Suppressor macrophage (primary cell): ENCODE data around the gene NKG7.

Experiments used
- DNase-seq, 4 experiments: peaks; one replicate each; pipeline ENCODE4 v3.0.0-alpha.2; 2020 to 2022

NKG7 gene

GRCh38 chr19:51389143-51389542, 16.7 kb upstream of the NKG7 start:
- no peak for DNase-seq

DNA sequence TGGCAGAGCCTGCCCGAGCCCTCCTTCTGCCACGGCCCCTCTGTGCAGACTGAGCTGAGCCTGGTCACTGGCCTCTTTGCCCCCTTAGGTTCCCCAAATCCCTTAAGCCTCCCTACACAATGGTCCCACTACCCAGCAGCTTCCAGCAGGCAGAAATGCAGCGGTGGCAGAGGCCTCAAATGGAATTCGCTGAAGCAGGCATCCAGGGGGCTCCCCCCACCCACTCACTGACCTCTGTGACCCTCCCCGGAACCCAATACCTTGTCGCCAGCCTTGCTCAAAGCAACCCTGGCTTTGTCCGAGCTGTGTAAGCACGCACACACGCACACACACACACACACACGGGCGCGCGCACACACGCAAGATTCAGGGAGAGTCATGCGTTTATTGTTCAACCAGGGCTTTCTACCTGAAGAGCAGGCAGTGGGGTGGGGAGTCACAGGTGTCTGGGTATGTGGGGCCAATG, 15.5 kb upstream of the NKG7 start, which contains the start of gene LIM2:
Gene LIM2, minus strand, starts transcription at position 51 of the 466 bp plus-strand sequence. CDS start 531 bp downstream, outside the sequence.
- no peak for DNase-seq

GRCh38 chr19:51386882-51387520, 14.5 kb upstream of the NKG7 start:
- no peak for DNase-seq

DNA sequence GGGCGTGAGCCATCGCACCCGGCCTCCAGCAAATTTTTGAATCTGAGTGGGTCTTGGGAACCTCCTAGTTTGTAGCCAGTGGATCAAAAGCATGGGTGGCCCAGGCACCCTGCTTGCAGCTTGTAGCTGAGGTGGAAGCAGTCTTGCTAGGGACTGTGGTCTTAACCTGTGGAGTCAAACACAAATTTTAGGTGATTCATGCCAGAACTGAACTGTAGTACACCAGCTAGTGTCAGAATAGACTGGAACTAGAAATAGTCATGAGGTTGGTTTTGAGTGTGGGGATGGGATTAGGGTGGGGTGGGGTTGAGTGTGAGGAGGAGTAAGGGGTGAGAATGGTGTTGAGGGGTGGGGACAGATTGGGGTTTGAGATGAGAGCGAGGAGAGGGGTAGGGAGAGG, 9.6 kb upstream of the NKG7 start:
- no peak for DNase-seq

- no peak for DNase-seq
These were observed 7.9 kb upstream of the NKG7 start for GRCh38 chr19:51380379-51380778.

DNA sequence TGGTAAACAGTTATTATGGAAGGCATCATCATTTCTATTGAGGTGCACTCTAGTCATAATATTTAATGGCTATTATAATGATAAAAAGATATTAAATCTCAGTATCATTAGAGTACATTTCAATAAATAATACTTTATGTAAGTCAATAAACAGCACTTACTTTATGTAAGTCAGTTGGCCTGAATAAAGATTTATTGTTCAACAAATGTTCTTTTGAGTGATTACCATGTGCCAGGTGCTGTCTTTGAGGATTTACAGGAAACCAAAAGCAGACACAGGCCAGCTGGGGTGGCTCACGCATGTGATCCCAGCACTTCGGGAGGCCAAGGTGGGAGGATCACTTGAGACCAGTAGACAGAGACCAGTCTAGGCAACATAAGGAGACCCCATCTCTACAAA, 5.0 kb upstream of the NKG7 start:
- DNase-seq = no peak

DNA sequence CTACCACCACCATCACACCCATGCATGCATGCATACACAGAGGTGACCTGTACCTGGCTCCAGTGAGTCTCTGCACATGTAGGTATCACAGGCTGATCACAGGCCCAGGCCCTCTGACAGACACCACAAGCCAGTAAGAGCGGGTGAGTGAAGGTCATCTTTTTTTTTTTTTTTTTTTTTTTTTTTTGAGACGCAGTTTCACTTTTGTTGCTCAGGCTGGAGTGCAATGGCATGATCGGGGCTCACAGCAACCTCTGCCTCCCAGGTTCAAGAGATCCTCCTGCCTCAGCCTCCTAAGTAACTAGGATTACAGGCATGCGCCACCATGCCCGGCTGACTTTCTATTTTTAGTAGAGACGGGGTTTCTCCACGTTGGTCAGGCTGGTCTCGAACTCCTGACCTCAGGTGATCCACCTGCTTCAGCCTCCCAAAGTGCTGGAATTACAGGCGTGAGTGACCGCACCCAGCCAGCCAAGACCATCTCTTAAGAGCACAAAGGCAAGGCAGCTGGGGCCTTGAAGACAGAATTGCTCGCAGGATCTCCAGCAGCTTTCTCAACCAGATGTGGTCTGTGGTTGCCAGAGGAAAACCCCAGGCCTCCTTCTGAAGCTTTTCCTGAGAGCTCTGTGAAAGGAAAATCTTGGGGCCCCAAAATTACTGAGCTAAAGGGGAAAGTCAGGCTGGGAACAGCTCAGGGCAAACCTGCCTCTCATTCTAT, 3.2 kb upstream of the NKG7 start:
- no peak for DNase-seq

DNA sequence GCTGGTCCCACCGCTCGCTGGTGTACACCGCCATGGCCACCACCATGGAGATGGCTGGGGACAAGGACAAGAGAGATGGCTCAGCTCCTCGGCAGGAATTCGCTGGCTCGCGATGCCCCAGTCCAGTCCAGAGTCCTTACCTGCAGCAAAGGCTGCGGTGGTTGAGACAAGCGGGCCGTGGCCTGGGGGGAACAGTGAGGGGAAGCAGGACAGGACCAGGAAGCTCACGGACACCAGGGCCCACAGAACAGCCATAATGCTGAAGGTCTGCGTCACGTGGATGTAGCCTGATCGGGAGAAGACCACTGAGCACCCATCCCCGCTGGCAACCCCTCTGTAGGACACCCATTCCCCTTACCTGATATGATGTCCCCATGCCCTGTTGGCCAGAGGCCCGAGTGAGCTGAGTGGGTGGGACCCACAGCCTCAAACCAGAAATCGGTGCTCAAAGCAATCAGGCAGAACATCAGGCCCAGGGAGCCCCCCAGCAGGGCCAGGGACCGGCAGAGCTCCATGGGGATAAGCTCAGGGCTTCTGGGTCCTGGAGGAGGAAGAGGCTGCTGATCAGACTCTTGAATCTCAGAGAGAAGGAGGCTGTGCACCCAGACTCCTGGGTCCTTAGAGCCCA, 319 bp downstream of the NKG7 start:
- DNase-seq = no peak

- DNase-seq = no peak
These were observed 1.2 kb downstream of the NKG7 start for GRCh38 chr19:51371186-51371690.

GRCh38 chr19:51370230-51370629, 2.2 kb downstream of the NKG7 start:
- DNase-seq = no peak

DNA sequence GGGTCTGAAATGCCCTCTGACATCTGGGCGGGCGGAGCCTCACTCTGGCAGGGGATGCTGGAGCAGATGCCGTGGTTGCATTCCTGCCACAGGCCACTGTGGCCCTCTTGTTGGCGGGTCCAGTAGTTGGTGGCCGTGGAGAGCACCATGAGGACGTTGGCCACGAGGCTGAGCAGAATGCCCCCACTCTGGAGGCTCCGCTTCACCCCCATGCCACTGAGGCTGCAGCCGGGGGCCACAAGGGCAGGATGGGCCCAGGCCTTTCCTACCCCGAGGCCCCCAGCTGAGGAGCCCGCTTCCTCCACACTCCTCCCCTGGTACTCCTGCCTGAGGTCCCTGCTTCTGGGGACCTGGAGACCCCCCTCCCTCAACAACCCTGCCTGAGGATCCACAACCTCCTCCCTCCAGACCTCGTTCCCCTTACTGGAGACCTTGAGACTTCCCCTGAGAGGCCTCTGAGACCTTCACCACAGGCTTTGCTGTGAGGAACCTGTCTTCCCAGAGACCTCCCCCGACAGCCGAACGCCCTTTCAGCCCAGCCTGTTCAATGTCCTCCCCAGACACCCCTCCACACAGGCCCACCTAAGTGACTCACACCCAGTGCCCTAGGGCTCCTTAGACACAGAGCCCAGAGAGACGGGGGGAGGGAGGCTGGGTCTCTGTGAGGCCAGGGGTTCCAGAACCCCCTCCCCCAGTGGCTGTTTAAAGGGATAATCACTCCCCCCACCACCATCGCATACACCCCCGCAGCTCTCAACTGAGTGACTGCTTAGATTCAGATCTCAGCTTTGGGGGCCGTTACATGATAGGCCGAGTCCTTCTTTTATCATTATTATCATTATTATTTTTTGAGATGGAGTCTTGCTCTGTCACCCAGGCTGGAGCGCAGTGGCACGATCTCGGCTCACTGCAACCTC, 3.8 kb downstream of the NKG7 start, which contains the start of gene CLDND2:
Gene CLDND2, minus strand, starts transcription at position 638 of the 917 bp plus-strand sequence. Its CDS starts 426 bp downstream, at position 212.
- DNase-seq = peak in 1 of 4 experiments; percentile 27

- peak; percentile 97 to 98 (median 98) for DNase-seq
These were observed 4.7 kb downstream of the NKG7 start for GRCh38 chr19:51367565-51368365.

GRCh38 chr19:51367255-51367564, 5.2 kb downstream of the NKG7 start:
- DNase-seq = no peak

DNA sequence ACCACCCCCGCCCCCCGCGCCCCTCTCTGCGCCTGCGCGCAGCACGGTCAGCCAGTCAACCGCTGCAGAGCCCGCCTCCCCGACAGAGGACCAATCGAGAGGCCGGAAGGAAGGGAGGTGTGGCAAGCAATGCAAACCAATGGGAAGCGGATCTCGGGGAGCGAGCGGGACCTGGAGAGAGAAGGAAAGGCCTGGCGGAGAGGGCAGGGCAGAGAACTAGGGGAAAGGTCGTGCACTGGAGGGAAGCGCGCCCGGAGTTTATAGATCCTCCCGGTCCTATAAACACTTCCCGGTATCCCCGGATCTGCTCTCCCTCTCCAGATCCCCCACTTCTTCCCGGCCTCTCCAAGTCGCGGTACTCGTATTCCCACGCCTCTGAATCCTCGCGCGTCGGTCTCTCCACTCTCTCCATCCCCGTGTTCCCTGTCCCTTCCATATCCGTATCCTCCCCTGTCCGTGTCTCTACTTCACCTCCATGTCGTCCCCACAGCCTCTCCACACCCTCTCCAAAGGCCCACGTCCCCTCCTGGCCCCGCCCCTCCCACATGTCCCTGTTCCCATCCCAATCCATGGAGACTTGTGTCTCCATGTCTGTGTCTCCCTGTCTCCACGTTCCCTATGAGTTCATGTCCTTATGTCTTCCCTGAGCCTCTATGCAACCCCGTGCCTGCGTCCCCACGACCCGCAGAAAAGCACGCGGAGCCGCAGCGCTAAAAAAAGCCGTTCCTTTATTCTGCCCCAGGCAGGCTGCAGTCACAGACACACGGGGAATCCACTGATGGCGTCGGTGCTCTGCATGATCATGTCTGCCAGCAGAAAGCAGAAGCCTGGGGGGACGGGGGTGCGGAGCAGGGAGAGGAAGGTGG, 5.8 kb downstream of the NKG7 start:
- DNase-seq = peak; percentile 95 to 99 (median 98)

DNA sequence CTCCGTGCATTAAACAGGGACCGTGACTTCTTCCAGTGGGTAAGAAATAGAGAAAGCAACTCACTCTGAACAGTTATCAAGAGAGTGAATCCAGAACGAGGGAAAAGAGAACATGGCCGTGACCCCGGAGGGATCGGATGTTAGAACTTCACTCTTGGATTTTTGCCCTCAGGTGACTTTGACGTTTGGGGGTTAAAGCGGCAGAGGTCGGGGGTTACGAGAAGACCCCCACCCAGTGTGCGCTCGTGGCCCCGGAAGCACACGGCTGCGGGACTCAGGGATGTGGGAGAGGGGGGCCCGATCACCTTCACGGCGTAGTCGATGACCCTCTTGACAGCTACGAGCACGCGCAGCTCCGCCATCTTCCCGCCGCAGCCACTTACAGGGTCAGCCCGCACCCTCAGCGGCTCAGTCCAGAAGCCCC, 6.5 kb downstream of the NKG7 start, which contains the start of gene ETFB:
Gene ETFB, minus strand, starts transcription at position 424 of the 424 bp plus-strand sequence. Its CDS starts 62 bp downstream, at position 362.
- DNase-seq = peak in 1 of 4 experiments; percentile 31

GRCh38 chr19:51365211-51365964, 7.1 kb downstream of the NKG7 start:
- DNase-seq = peak; percentile 35 to 47 (median 42)

DNA sequence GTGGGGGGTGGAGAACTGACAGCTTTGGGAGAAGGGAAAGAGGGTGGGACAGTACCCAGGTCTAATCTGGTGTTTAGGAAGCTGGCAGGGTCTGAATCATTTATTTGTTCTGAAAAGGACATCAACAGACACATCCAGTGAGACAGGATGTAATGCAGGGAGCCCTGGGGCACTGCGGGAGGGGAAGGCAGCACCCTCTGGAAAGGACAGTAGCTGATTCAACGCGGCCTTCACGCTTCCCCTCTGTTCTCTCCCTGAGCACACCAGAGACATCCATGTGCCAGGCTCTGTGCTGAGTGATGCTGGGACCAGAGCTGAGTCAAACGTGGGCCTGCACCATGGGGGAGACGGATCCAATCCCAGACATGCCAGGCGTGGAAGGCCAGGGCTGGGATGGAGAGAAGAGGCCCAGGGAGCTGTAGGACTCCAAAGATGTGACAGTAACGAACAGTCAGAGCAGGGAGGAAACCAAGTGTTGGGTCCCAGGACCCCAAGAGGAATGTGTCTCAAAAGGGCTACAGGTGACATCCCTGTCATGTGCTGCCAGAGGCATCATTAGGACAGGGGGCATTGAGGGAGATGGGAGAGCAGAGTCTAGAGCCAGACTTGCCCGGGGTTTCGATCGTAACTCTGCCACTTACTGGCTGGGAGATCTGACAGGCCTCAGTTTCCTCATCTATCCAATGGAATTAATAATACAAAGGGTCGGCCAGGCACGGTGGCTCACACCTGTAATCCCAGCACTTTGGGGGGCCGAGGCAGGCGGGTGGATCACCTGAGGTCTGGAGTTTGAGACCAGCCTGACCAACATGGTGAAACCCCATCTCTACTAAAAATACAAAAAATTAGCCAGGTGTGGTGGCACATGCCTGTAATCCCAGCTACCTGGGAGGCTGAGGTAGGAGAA, 8.0 kb downstream of the NKG7 start:
- DNase-seq = no peak

DNA sequence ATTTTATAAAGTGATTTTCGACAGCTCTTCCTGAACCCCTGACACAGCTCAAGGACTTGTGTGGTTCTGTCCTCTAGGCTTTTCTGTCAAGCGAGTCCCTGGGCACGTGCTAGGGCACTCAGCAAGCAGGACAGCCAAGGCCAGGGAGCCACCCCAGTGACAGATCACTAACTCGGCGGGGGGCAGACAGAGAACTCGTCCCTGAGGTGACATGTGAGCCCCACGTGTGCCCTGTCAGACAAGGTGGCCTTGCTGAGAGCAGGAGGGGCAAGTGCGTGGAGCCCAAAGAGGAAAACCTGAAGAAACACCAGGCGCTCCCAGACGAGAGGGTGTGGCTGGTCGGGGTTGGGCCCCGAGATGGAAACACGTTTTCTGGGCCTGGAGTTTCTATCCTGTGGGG, 11.2 kb downstream of the NKG7 start:
- DNase-seq = no peak
